Stimulated activated CD4-positive, alpha-beta T cell treated with anti-CD3 and anti-CD28 coated beads, TNF-alpha, amount 100 ng/mL, for 24 hours (primary cell): ENCODE results near the gene FAM171A1.
"Not testable (repeated sequence)": the region's sequence is repeated elsewhere in the genome, so short reads cannot be mapped to it uniquely, and the experiment has no call there.

Experiments used
- DNase-seq, 3 experiments: peaks; one replicate each; pipeline ENCODE4 v3.0.0-alpha.2; 2020; ENCODE audit warnings: low read depth in 3 of 3

The FAM171A1 gene

GRCh38 chr10:15320118-15320517, 51.0 kb downstream of the FAM171A1 start:
- no peak for DNase-seq

- DNase-seq: no peak
These were observed 54.1 kb downstream of the FAM171A1 start for GRCh38 chr10:15316871-15317464.

- no peak for DNase-seq
These were observed 54.9 kb downstream of the FAM171A1 start for GRCh38 chr10:15316145-15316544.

DNA sequence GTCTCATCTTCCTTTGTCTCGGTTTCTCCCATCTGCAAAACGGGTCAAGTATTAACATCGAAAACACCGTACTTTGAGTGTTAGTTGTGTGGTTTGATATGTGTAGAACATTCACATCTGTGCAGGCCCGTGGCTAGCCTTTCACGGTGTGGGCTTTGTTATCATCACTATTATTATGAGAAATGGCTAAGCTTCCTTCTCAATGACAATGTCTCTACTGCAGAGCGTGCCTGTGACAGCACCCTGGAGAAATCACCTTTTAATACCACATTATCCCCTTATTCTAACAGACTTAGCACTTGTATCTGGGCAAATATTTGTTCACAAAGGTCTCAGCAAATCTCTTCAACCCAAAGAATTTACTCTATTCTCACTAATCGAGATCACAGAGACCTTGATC, 55.8 kb downstream of the FAM171A1 start:
- no peak for DNase-seq

GRCh38 chr10:15314482-15315045, 56.5 kb downstream of the FAM171A1 start:
- no peak for DNase-seq

- no peak for DNase-seq
These were observed 57.2 kb downstream of the FAM171A1 start for GRCh38 chr10:15313843-15314242.

DNA sequence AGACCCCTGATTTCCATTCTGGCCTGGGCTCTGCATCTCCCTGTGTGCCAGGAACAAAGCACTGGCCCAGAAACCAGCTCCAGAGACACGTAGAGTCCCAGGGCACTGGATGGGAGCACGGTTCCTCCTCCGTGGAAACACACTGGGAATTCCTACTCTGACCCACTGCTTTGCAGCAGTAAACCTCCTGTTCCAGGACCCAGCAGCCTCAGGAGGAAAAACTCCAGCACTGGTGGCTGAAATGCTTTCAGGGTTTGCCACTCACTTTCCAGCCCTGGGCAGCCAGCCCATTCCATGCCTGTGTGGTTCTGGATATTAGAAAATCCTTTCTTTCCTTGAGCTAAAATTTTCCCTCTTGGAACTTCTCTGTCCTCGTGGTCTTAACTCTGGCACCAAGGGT, 58.0 kb downstream of the FAM171A1 start:
- DNase-seq: no peak

DNA sequence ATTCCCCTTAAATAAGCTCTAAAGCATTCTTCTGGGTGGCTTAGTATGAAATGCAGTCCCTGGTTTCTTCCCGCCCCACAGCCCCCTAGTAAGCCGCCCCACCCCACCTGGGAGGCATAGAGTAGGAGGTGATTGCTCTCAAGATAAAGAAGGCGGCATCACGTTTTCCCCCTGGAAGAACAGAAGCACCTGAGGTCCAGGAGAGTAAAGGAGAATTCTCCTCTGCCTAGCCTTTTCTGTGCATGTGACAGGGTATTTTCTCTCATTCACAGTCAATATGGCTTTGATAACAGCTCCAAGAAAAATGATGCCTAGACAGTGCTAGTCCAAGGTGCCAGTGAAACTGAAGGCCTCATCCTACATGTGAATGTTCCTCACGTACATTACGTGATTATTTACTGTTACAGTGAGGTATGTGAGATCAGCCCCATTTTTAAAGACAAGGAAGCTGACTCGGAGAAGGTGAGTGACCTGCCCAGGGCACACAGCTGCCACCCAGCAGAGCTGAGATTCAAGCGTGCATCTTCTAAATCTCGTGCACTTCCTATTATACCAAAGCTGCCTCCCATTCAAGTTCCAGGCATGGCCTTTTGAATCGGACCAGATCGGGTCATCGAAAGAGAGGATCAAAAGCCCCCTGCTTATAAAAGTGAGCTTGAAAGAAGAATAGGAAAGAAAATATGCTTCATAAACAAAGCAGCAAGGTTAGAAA, 59.4 kb downstream of the FAM171A1 start:
- DNase-seq: no peak

DNA sequence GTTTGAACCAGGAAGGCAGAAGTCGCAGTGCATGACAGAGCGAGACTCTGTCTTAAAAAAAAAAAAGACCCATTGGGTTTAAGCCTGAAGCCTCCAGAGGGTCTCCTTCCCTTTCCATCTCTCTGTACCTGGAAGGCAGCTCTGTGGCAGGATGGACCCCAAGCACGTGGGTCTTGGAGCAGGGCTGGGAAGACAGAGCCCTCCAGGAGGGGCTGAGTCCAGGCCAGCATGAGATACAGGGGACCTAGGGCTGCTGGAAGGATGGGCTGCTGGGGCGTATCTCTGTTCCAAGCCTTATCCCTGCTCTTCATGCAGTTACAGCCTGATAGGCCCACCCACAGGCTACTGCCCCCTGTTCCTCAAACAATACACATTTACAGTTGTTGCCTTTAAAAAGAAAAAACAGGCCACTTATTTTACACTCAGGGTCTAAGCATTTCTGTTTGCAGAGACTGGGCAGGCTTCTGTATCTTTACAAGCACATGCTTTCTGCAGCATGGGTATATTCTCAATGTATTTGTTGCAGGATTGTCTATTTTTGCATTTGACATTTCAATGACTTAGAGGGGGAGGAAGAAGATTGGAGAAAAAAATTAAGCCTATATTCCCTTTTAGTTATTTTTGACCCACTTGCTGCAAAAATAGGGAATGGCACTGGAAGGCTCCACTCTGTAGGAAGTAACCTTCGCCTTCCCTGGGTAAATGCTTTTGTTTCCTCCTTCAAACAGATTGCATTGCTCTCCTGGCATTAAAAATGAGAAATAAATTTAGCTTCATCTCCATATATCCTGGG, 60.1 kb downstream of the FAM171A1 start:
- no peak for DNase-seq

- DNase-seq: no peak
These were observed 61.9 kb downstream of the FAM171A1 start for GRCh38 chr10:15309221-15309620.

GRCh38 chr10:15306735-15307280, 64.3 kb downstream of the FAM171A1 start:
- DNase-seq: no peak

DNA sequence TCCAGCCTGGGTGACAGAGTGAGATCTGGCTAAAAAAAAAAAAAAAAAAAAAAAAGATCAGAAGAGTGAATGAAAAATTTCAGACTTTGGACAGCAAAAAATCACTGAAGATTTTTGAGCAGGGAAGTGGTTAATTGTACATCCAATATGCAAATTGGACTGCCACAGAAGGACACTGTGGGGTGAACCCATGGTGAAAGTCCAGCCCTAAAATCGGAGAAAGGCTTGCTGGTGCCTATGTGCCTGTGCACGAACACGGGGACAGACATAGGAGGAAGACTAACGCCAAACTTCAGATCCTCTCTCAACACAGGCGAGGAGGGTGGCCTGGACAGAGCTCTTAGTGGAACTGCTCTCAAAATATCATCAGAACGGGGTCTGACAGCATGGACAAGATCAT, 65.5 kb downstream of the FAM171A1 start:
- no peak for DNase-seq

DNA sequence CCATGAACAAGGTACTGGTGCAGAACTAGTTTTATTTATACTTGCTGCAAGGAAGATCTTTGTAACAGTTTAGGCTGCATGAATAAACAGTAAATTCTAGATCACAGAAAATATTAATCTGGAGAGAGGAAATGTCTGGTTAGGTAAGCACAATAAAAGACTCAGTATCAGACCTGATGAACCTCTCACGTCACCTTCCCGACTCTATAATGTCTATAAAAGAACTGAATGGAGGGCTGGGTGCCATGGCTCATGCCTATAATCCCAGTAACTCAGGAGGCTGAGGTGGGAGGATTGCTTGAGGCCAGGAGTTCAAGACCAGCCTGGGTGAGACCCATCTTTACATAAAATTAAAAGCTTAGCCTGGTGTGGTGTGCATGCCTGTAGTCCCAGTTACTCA, 65.9 kb downstream of the FAM171A1 start:
- DNase-seq: no peak

DNA sequence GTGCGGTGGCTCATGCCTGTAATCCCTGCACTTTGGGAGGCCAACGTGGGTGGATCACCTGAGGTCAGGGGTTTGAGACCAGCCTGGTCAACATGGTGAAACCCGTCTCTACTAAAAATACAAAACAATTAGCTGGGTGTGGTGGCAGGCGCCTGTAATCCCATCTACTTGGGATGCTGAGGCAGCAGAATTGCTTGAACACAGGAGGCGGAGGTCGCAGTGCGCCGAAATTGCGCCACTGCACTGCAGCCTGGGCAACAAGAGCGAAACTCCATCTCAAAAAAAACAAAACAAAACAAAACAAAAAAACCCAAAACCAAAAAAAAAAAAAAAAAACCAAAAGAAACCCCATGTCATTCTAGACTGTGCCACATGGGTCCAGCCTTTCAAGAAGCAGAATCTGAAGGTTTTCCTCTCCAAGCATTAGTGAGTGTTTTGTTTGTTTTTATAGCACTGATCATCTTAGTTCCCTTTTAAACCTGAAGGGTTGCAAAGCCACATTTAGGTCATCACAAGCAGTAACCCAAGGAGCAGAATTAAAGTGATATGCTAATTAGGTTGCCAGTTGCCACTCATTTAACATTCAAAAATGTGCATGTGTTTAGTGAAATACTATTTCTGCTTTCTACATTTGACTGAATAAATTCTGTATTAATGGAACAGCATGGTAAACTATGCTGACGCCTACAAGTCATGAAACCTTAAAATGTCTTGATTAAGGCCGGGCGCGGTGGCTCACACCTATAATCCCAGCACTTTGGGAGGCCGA, 68.7 kb downstream of the FAM171A1 start:
- not testable (repeated sequence) for DNase-seq

DNA sequence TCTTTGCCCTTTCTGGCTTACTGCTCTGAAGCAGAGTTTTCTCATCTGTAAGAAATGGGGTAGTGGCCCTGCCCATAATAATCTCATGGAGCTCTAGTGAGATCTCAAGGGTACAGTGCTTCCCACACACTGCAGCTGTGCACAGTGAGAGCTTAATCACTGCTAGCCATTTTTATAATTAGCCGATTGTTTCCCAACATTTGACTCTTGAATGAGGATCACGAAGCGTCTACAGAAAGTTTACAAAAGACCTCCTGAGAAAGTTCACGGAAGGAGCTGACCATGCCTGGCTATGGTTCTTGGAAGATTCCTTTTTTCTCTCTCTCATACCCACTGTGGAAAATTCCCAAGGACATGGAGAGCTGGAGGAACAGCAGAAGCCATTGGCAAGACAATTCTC, 70.4 kb downstream of the FAM171A1 start:
- DNase-seq: no peak

DNA sequence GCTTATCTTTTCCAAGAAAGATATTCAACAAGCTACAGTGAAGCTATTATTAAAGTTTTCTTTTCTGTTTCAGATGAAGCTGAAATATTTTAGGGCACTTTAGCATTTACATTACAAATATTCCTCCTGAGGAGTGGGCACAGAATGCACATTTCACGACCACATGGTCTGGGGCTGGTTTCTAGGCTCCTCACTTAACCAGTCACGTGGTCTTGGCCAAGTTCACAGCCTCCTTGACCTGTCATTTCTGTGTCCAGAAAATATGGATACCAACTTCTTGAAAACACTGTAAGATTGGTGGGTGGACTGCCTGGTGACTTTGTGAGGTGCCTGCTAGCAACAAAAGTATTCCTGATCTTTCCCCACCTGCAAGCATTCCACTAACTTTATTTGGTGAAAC, 70.9 kb downstream of the FAM171A1 start:
- no peak for DNase-seq

DNA sequence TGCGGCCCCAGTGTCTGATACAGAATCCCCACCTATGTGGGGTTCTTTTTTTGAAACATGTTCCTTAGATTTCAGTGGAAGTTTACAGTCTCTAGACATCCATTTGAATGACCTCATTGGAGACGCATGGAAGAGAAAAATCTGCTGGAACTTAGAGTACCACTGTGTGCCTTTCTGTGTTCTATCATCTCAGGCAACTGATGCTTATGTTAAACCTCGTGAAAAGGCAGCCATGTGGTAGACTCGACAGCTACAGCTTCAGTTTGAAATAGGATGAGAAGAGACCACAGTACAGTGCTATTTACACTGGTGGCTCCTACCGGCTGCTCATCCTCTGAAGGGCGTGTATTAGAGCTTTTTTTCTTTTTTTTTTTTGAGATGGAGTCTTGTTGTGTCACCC, 74.4 kb downstream of the FAM171A1 start:
- no peak for DNase-seq

DNA sequence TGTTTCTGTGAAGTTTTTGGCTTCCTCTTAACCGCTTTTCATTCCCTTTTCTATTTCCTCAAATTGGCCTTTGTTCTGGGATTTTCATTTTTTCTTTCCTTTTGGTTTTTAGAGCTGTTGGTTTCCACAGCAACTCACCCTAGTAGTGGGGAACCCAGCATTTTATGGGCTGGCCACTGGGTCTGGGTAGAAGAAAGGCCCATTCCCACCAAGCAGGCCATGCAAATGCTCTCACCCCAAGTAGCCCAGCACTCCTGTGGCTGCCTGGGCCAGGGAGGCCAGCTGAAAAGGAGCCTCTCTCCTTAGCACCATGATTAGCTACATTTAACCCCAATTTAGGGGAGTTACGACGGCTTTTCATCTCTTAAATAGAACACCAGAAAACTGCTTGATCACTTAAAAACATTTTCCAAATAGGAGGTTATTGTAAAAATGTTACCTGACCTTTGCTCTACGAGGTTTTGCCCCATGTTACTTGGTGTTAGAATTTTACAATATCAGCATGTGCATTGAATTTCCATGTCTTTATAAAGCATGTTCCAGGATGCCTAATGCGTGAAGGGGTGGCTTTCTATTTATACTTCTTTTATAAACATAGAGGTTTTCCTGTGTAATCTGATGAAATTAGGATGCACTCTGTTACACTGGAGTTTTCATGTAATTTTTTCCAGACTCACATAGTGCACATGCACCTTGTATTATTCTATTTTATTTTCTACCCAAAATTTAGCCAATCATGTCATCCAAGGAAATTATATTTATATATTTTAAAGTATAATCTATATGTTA, 75.4 kb downstream of the FAM171A1 start:
- DNase-seq: no peak

DNA sequence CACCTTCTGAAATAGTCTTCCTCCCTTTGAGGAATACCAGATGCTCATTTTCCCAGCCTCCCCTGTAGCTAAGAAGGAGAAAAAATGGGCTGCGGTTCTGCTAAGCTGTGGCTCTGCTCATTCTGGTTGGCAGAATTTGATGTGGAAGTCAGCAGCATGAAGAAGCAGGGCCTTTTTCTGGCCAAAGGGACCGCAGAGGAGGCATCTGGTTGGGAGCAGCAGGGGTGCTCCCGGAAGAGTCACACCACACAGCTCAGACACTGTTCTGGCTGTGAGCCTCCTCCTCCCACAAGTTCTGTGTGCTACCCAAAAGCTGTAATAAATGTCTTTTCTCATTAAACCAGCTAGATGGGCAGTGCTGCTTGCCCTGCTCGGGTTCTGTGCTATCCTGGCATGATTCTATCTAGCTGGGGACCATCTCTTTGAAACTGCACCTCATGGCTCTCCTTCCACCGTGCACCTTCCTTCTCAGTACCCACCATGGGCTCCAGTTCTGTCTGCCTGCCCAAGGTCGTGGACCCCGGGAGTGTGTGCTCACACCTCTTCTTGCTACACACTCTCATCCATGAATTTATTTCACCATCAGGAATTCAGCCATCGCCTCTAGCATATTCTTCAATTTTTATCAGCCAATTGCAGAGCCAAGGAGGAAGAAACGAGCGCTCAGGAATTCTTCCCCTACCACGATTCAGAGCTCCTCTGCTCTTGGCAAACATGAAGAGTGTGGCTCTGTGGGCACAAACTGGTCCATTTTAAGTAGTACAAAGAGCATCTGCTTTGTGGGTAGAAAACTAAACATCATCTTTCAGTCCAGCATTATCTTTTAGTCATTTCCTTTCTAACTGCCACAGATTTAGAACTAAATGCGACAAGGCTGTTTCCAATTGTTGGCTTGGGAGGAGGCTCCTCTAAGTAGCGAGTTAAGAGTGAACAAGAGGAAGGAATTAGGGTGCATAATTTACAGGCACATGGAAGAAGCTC, 76.9 kb downstream of the FAM171A1 start:
- DNase-seq: no peak

GRCh38 chr10:15290671-15291070, 80.4 kb downstream of the FAM171A1 start:
- DNase-seq: no peak
